GM12875 (cell line): Measurements from ENCODE around the gene ARHGEF10L.

Source experiments
- H3K4me3 ChIP-seq: one replicate; pipeline ENCODE4 v1.5.1; 2011; ENCODE audit warnings: low read depth, low read length, control low read depth
- CTCF ChIP-seq: IDR thresholded peaks from 2 replicates; pipeline ENCODE4 v1.5.1; 2011; ENCODE audit warnings: low read depth, mild to moderate bottlenecking, control low read depth, inconsistent platforms, low read length, moderate library complexity, borderline replicate concordance; ENCODE audit not compliant: insufficient read depth

The ARHGEF10L gene

GRCh38 chr1:17682400-17682799 is 142.9 kb downstream of the ARHGEF10L start:
- H3K4me3 ChIP-seq: no peak overlapping the region
- TF ChIP-seq CTCF: no peak

DNA sequence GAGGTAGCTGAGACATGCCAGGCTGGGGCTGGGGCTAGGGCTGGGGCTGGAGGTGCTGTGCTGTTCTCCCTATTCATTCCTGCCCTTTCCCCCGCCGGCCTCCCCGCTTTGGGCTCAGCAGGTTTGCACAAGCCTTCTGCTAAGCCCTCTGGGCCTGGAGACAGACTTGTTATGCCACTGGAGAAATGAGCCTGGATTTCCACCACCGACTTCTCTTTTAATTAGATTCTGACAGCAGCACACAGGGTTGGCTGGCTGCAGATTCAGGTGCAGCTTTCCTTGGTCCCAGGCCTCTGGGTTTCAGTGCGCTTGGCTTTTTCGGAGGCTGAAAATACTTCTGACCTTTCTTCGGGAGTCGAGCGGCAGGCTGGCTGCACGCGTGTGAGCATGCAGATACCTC is 144.1 kb downstream of the ARHGEF10L start:
- TF ChIP-seq CTCF: no peak
- no peak overlapping the region for H3K4me3 ChIP-seq

- no peak for TF ChIP-seq CTCF
- no peak overlapping the region for H3K4me3 ChIP-seq
Observed at GRCh38 chr1:17684810-17685209, 145.3 kb downstream of the ARHGEF10L start.

GRCh38 chr1:17686258-17686657 is 146.8 kb downstream of the ARHGEF10L start:
- TF ChIP-seq CTCF: no peak
- no peak overlapping the region for H3K4me3 ChIP-seq

DNA sequence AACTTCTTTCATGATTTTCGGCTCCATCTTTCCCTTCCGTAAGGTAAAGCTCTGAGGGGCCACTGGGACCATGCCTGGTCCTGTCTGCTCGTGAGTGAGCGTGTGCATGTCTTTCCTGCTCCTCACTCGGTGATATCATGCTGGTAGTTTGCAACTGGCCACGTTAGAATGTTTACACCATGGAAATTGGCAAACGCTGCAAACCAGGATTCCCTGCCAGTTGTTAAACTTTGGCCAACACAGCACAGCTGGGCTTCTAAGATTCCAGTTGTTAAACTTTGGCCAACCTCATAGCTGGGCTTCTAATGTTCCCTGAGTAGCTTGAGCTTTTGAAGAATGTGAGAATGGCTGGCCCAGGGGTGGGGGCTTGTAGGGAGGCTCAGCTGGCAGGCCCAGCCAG is 147.6 kb downstream of the ARHGEF10L start:
- TF ChIP-seq CTCF: no peak
- no peak overlapping the region for H3K4me3 ChIP-seq

- TF ChIP-seq CTCF: no peak
- H3K4me3 ChIP-seq: no peak overlapping the region
Observed at GRCh38 chr1:17688217-17688810, 148.8 kb downstream of the ARHGEF10L start.

GRCh38 chr1:17689011-17689410 is 149.5 kb downstream of the ARHGEF10L start:
- no peak overlapping the region for H3K4me3 ChIP-seq
- no peak for TF ChIP-seq CTCF
